Right ventricle myocardium superior (tissue), 1 donor: Measurements from ENCODE around the gene DEFB108B. TPM values are rescaled to one million over a fixed set of nuclear protein-coding genes. Genes with fewer than 3 reads are reported as not detected.
A peak's percentile ranks its signal among the peaks of the same experiment; 100 is the strongest.
"Not testable (repeated sequence)": the region's sequence is repeated elsewhere in the genome, so short reads cannot be mapped to it uniquely, and the experiment has no call there.

Experiments used
- ATAC-seq: fragments of 200-7000 bp; cut with Tn5 transposase; one replicate; pipeline ENCODE4 v1.9.1; 2020; ENCODE audit warnings: mild to moderate bottlenecking; ENCODE audit not compliant: poor library complexity
- DNase-seq: peaks from one replicate; pipeline ENCODE4 v3.0.0-alpha.2; 2020
- intact Hi-C: fragments of 100-400 bp; cut with DNase I; formaldehyde crosslinking; loops from one replicate; pipeline ENCODE4 v1.11.2; 2022
- long read RNA-seq: library from polyadenylated mRNA; unstranded; transcript quantifications from one replicate; pipeline ENCODE4 v2.0.0, GENCODE V29; 2021
- total RNA-seq: library from RNA; stranded (reverse); fragmentation: NEBNext Ultra II Directional; extraction: Animal tissue kit (Norgen Biotek cat#: 25700); gene quantifications from one replicate; pipeline ENCODE4 v1.2.1, GENCODE V29; 2021
- donor health status: DM: no; HTN: yes; CAD: no; lungs with severe emphysema.

The DEFB108B gene
- total RNA-seq: not detected
- long read RNA-seq: 0 reads

- intact Hi-C loops, ATAC-seq, DNase-seq: not testable (repeated sequence)
Measured at GRCh38 chr11:71832811-71833210, at the start of gene DEFB108B. TSS of gene DEFB108B (plus strand) at chr11:71833200. CDS start at chr11:71833200, 0 bp downstream.

DNA sequence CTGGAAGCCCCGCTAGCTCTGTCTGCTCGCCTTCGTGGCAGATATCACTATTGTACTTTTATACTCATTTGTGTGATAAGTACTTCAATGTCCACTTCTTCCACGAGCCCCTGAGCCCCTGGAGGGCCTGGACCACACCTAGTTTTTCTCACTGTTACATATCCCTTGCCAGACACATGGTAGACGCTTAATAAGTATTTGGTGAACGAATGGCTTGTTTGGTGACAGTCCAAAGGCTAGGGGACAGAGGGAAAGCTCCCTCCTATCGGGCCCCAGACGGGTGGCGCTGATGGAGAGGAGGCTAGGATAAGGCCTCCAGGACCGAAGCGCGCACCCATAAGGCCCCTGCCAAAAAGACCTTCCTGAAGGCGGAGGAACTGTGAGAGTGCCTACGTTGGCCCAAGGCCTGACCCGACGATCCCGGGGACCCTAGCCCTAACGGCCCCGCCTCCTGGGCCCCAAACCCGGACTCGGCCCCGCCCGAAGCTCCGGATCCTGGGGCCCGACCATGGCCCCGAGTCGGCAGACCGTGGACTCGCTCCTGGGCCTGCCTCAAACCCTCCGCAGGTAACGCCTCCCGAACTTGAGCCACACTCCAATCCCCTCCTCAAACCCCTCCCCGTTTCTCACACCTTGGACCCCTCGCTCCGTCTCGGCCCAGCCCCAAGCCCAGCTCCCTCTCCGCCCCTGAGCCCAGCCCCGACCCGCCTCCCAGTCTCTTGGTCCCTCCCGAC, 46.7 kb upstream of the DEFB108B start:
- DNase-seq, intact Hi-C loops, ATAC-seq: not testable (repeated sequence)

DNA sequence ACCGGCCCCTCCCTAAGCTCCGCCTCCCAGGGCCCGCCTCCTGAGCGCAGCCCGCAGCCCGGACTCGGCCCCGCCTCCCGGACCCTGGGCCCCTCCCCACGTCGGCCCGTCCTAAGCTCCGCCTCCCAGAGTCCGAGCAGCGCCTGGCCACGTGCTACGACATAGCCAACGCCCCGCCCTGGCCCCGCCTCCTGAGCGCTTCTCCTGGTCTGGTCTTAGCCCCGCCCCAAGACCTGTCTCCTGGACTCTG, 46.2 kb upstream of the DEFB108B start:
- DNase-seq (peak; percentile 100), ATAC-seq (peak; percentile 99)
- intact Hi-C loops: not testable (repeated sequence)

DNA sequence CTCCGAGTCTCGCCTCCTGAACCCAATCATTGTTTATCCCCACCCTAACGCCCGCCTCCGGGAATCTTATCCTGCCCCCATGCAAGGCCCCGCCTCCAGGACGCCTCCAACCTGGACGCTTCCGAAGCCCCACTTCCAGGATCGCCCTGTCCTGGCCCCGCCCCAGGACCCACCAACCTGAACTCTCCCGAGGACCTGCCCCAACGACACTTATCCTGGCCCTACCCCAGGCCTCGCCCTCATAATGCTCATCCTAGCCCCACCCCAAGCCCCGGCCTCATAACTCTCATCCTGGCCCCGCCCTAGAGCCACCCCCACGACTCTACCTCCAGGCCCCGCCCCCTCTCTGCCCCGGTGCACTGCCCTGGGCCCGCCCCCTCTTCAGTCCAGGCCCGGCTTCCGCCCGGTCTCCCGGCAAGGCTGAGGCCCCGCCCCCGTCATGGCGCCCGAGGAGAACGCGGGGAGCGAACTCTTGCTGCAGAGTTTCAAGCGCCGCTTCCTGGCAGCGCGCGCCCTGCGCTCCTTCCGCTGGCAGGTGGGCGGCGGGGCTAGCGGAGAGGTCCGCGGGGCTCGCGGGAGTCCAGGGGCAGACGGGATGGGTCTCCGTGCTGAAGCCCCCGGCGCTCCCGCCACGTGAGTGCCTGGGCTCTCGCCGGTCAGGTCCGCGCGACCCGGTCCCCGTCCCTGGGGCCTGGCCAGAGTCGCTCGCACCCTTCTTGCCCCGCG, 45.7 kb upstream of the DEFB108B start:
- peak; percentile 96 for DNase-seq
- ATAC-seq: peak; percentile 100
- intact Hi-C loops: no loop called here

- ATAC-seq, DNase-seq, intact Hi-C loops: not testable (repeated sequence)
Measured at GRCh38 chr11:71787824-71788454, 45.1 kb upstream of the DEFB108B start.

DNA sequence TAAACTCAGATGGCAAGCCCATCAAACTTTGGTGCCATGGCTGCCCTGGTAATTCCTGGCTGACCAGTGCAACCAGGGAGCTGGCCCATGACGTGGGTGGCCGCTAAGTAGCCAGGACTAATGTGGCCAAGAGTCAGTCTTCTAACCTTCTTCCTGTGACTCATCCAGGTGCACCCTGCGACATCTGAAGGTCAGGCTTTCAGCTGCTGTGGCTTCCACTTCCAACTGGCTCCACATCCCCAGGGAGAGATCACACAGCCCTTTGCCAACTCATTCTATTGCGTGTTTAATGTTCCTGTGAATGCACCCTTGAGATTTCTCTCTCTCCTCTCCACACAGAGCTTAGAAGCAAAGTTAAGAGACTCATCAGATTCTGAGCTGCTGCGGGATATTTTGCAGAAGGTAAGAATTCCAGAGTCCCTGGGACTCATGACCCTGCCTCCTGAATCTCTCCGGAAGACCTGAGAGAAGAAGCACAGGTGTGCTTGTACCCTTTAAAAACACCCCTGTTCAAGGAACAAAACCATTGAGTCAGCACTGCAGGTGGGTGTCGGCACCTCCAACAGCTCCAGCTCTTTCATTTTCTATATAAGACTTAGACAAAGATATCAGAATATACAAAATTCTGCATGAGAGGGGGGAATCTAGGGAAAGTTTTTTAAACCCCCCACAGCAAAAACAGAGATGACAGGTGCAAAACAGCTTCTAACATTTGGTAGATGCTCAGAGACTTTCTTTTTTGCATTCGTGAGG, 43.4 kb upstream of the DEFB108B start:
- intact Hi-C loops: loop anchor here (10.0 kb wide), 1 partner anchor 655 kb away; no protein-coding TSS in a partner anchor
- not testable (repeated sequence) for ATAC-seq, DNase-seq

- not testable (repeated sequence) for DNase-seq, ATAC-seq
- intact Hi-C loops: loop anchor here (10.0 kb wide), 1 partner anchor 654 kb away; no protein-coding TSS in a partner anchor
Measured at GRCh38 chr11:71791111-71791510, 41.9 kb upstream of the DEFB108B start.

GRCh38 chr11:71792621-71793235, 40.3 kb upstream of the DEFB108B start:
- DNase-seq: peak; percentile 73
- not testable (repeated sequence) for ATAC-seq
- intact Hi-C loops: loop anchor here (10.0 kb wide), 1 partner anchor 652 kb away; no protein-coding TSS in a partner anchor

DNA sequence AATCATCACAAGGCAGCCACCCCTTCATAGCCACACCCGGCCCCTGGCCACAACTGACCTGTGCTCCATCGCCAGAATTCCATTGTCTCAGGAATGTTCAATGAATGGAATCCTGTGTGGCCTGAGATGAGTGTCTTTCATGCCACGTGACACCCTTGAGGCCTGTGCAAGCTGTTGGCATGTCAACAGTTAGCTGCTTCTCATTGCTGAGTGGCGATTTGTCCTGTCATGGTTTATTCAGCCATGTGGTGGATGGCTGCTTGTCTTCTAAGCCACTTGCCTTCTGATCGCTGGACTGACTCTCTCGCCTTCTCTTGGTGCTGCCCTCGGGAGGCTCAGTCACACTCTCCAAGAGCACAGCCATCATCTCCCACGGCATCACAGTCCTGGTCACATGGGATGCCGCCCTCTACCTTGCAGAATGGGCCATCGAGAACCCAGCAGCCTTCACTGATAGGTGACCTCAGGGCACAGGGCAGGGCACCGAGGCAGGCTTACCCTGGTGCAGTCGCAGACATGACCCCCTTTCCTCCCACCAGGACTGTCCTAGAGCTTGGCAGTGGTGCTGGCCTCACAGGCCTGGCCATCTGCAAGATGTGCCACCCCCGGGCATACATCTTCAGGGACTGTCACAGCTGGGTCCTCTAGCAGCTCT, 38.5 kb upstream of the DEFB108B start:
- intact Hi-C loops: loop anchor here (10.0 kb wide), 1 partner anchor 650 kb away; no protein-coding TSS in a partner anchor
- ATAC-seq, DNase-seq: not testable (repeated sequence)

GRCh38 chr11:71795236-71795635, 37.8 kb upstream of the DEFB108B start:
- not testable (repeated sequence) for DNase-seq, ATAC-seq

DNA sequence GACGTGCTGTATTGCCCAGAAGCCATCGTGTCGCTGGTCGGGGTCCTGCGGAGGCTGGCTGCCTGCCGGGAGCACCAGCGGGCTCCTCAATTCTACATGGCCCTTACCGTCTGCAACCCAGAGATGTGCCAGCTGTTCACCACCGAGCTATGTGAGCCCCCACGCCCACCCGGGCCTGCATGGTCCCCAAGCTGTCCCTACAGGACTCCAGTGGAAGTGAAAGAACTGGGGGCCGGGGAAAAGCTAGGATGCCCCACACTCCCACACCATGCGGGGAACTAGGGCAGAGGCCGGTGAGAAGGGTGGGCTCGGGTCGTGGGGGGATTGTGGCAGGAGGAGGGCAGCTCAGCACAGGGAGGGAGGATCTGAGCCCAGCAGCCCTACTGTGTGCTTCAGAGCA, 37.0 kb upstream of the DEFB108B start:
- ATAC-seq, DNase-seq: not testable (repeated sequence)
- intact Hi-C loops: loop anchor here (10.0 kb wide), 1 partner anchor 649 kb away; no protein-coding TSS in a partner anchor

More at GRCh38 chr11:71795236-71795635, 37.8 kb upstream of the DEFB108B start:
- intact Hi-C loops: loop anchor here (10.0 kb wide), 1 partner anchor 650 kb away; no protein-coding TSS in a partner anchor

- intact Hi-C loops: loop anchor here (10.0 kb wide), 1 partner anchor 648 kb away; no protein-coding TSS in a partner anchor
- DNase-seq, ATAC-seq: not testable (repeated sequence)
Measured at GRCh38 chr11:71796781-71797180, 36.2 kb upstream of the DEFB108B start.

GRCh38 chr11:71799556-71800128, 33.4 kb upstream of the DEFB108B start:
- DNase-seq, ATAC-seq: not testable (repeated sequence)
- intact Hi-C loops: loop anchor here (10.0 kb wide), 1 partner anchor 645 kb away; no protein-coding TSS in a partner anchor

DNA sequence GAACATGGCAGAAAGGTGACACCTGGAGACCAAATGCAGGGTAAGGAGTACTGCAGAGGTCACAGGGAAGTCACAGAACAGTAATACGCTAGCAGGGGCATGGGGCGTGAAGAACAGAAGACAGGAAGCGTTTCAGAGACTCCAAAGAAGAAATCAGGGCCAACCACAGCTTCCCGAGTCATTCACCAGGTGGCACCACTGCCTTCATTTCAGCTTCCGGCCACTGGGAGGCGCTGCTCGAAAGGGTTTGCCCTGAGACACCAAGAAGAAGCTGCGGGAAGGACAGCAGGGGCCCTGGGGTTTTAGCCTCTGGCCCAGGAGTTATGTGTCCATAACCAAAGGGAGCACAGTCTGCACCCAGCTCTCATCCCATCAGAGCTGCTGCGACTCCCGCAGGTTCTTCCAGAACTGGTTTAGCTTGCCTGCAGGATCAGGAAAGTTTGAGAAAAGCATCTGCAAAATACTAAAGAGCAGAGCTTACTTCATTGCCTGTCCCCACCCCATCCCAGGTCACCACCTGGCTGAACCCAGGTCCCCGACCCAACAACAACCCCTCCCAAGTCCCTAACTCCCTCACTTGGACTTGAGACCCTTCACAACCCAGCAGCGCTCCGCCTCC, 32.6 kb upstream of the DEFB108B start:
- ATAC-seq, intact Hi-C loops: not testable (repeated sequence)
- peak; percentile 79 for DNase-seq

DNA sequence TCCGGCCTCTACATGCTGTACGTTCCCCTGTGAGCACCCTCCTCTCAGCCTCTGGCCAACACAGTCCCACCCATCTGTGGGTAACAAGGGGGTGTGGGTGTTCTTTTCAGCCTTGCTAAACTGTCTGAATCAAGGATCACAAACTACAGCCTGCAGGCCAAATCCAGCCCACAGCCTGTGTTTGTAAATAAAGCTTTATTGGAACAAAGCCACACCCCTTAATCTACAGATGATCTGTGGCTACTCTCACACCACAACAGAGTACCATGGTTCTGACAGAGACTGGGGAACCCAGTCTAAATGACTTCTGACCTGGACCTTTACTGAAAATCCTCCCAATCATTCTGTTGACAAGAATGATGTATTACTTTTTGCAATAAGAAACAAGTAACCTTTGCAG, 32.0 kb upstream of the DEFB108B start:
- DNase-seq, ATAC-seq, intact Hi-C loops: not testable (repeated sequence)

DNA sequence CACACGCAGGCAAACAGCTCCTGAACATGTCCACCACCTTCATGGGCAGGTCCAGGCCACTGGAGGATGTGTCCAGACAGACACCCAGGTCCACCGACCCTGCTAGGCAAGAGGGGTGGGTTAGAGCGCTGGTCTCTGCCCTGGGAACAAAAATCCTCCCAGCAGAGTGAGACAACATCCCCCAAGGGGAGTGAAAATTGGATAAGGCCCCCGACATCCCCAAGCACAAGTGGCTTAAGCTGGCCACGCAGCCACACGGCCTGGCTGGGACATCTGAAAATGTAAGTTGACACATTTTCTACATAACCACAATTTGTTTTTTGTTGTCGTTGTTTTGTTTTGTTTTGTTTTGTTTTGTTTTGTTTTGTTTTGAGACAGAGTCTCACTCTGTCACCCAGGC, 30.1 kb upstream of the DEFB108B start:
- DNase-seq, intact Hi-C loops, ATAC-seq: not testable (repeated sequence)
